SK-N-SH treated with all-trans-retinoic acid at 6 μM for 48 hours (cell line): ENCODE data around the gene TMCO2.

ENCODE experiments used
- ATAC-seq: fragments of 200-7000 bp; cut with Tn5 transposase; 3 replicates; pipeline ENCODE4 v1.9.1; 2020; ENCODE audit warnings: mild to moderate bottlenecking, moderate library complexity
- ARNTL ChIP-seq: fragments of 450-650 bp; formaldehyde crosslinking; IDR thresholded peaks from 2 replicates; pipeline ENCODE4 v1.5.0; 2020; ENCODE audit warnings: low read depth, mild to moderate bottlenecking, moderate library complexity, borderline replicate concordance
- BACH2 ChIP-seq: fragments of 250-450 bp; sonication (Bioruptor Pico); IDR thresholded peaks from 2 replicates; pipeline ENCODE4 v1.9.0; 2021; ENCODE audit warnings: mild to moderate bottlenecking, borderline replicate concordance
- CREB5 ChIP-seq: fragments of 250-450 bp; sonication (Bioruptor Pico); IDR thresholded peaks from 2 replicates; pipeline ENCODE4 v1.5.1; 2020; ENCODE audit warnings: low read depth, mild to moderate bottlenecking, moderate library complexity
- CSDC2 ChIP-seq: fragments of 250-450 bp; sonication (Bioruptor Pico); IDR thresholded peaks from 2 replicates; pipeline ENCODE4 v1.5.0; 2020; ENCODE audit warnings: mild to moderate bottlenecking, moderate library complexity
- ESRRG ChIP-seq: fragments of 250-450 bp; sonication (Bioruptor Pico); IDR thresholded peaks from 2 replicates; pipeline ENCODE4 v1.6.1; 2021; ENCODE audit warnings: mild to moderate bottlenecking
- GLIS3 ChIP-seq: fragments of 250-450 bp; sonication (Bioruptor Pico); IDR thresholded peaks from 2 replicates; pipeline ENCODE4 v1.5.0; 2020; ENCODE audit warnings: mild to moderate bottlenecking, moderate library complexity
- ISL1 ChIP-seq: fragments of 250-450 bp; sonication (Bioruptor Pico); IDR thresholded peaks from 2 replicates; pipeline ENCODE4 v2.1.2; 2022; ENCODE audit warnings: mild to moderate bottlenecking, moderate library complexity
- OSR1 ChIP-seq: fragments of 250-450 bp; sonication (Bioruptor Pico); IDR thresholded peaks from 2 replicates; pipeline ENCODE4 v1.8.0; 2022; ENCODE audit warnings: moderate library complexity, mild to moderate bottlenecking, inconsistent platforms
- PATZ1 ChIP-seq: fragments of 250-450 bp; sonication (Bioruptor Pico); IDR thresholded peaks from 2 replicates; pipeline ENCODE4 v1.8.0; 2020; ENCODE audit warnings: mild to moderate bottlenecking, moderate library complexity, borderline replicate concordance
- PPARA ChIP-seq: fragments of 250-450 bp; sonication (Bioruptor Pico); IDR thresholded peaks from 2 replicates; pipeline ENCODE4 v1.5.0; 2020; ENCODE audit warnings: mild to moderate bottlenecking, borderline replicate concordance
- SNAI2 ChIP-seq: fragments of 250-450 bp; sonication (Bioruptor Pico); IDR thresholded peaks from 2 replicates; pipeline ENCODE4 v1.5.0; 2020; ENCODE audit warnings: mild to moderate bottlenecking, moderate library complexity
- TCF4 ChIP-seq: fragments of 250-450 bp; sonication (Bioruptor Pico); IDR thresholded peaks from 2 replicates; pipeline ENCODE4 v1.8.0; 2021; ENCODE audit warnings: mild to moderate bottlenecking, moderate library complexity, borderline replicate concordance
- TOX ChIP-seq: fragments of 250-450 bp; sonication (Bioruptor Pico); IDR thresholded peaks from 2 replicates; pipeline ENCODE4 v1.8.0; 2021; ENCODE audit warnings: mild to moderate bottlenecking, moderate library complexity, borderline replicate concordance
- ZC3H10 ChIP-seq: fragments of 250-450 bp; sonication (Bioruptor Pico); IDR thresholded peaks from 2 replicates; pipeline ENCODE4 v1.5.1; 2021; ENCODE audit warnings: mild to moderate bottlenecking, moderate library complexity
- ZFP3 ChIP-seq: fragments of 250-450 bp; sonication (Bioruptor Pico); IDR thresholded peaks from 2 replicates; pipeline ENCODE4 v1.5.0; 2020; ENCODE audit warnings: mild to moderate bottlenecking, moderate library complexity
- ZNF565 ChIP-seq: fragments of 450-650 bp; formaldehyde crosslinking; conservative IDR thresholded peaks from 2 replicates; pipeline ENCODE4 v1.5.0; 2020; ENCODE audit warnings: low read depth, mild to moderate bottlenecking, moderate library complexity
- ZNF70 ChIP-seq: fragments of 450-650 bp; formaldehyde crosslinking; IDR thresholded peaks from 2 replicates; pipeline ENCODE4 v1.5.0; 2020; ENCODE audit warnings: mild to moderate bottlenecking, moderate library complexity
- ZNF8 ChIP-seq: fragments of 450-650 bp; formaldehyde crosslinking; IDR thresholded peaks from 2 replicates; pipeline ENCODE4 v1.5.0; 2020; ENCODE audit warnings: mild to moderate bottlenecking, moderate library complexity
- TF ChIP-seq, protein P1 (sequence below): fragments of 250-450 bp; sonication (Bioruptor Pico); IDR thresholded peaks from 2 replicates; pipeline ENCODE4 v1.8.0; 2021; ENCODE audit warnings: low read depth, mild to moderate bottlenecking, moderate library complexity, borderline replicate concordance
- TF ChIP-seq, protein P2 (sequence below): fragments of 250-450 bp; sonication (Bioruptor Pico); IDR thresholded peaks from 2 replicates; pipeline ENCODE4 v1.5.1; 2021; ENCODE audit warnings: mild to moderate bottlenecking, moderate library complexity

The TMCO2 gene

GRCh38 chr1:40272653-40273213, 25.0 kb downstream of the TMCO2 start:
- TF ChIP-seq, protein P1, sequence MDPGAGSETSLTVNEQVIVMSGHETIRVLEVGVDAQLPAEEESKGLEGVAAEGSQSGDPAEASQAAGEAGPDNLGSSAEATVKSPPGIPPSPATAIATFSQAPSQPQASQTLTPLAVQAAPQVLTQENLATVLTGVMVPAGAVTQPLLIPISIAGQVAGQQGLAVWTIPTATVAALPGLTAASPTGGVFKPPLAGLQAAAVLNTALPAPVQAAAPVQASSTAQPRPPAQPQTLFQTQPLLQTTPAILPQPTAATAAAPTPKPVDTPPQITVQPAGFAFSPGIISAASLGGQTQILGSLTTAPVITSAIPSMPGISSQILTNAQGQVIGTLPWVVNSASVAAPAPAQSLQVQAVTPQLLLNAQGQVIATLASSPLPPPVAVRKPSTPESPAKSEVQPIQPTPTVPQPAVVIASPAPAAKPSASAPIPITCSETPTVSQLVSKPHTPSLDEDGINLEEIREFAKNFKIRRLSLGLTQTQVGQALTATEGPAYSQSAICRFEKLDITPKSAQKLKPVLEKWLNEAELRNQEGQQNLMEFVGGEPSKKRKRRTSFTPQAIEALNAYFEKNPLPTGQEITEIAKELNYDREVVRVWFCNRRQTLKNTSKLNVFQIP (CRISPR knock-in tag) = no peak
- TF ChIP-seq ZC3H10 = no peak
- TF ChIP-seq PATZ1 (CRISPR knock-in tag) = no peak
- no peak for TF ChIP-seq SNAI2
- no peak for TF ChIP-seq TOX (CRISPR knock-in tag)
- no peak for TF ChIP-seq OSR1 (CRISPR knock-in tag)
- no peak for TF ChIP-seq ZNF8 (CRISPR knock-in tag)
- TF ChIP-seq, protein P2, sequence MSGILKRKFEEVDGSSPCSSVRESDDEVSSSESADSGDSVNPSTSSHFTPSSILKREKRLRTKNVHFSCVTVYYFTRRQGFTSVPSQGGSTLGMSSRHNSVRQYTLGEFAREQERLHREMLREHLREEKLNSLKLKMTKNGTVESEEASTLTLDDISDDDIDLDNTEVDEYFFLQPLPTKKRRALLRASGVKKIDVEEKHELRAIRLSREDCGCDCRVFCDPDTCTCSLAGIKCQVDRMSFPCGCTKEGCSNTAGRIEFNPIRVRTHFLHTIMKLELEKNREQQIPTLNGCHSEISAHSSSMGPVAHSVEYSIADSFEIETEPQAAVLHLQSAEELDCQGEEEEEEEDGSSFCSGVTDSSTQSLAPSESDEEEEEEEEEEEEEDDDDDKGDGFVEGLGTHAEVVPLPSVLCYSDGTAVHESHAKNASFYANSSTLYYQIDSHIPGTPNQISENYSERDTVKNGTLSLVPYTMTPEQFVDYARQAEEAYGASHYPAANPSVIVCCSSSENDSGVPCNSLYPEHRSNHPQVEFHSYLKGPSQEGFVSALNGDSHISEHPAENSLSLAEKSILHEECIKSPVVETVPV = no peak
- TF ChIP-seq ARNTL = no peak
- TF ChIP-seq ISL1 = no peak
- TF ChIP-seq BACH2 (CRISPR knock-in tag) = no peak
- TF ChIP-seq ESRRG (CRISPR knock-in tag) = no peak
- no peak for TF ChIP-seq ZNF70
- no peak for TF ChIP-seq ZNF565 (CRISPR knock-in tag)
- no peak for TF ChIP-seq TCF4 (CRISPR knock-in tag)
- no peak for TF ChIP-seq CREB5 (CRISPR knock-in tag)
- no peak for TF ChIP-seq GLIS3 (CRISPR knock-in tag)
- no peak for TF ChIP-seq PPARA (CRISPR knock-in tag)
- ATAC-seq = no peak

- ATAC-seq = no peak
- no peak for TF ChIP-seq OSR1 (CRISPR knock-in tag)
- TF ChIP-seq, protein P1 (CRISPR knock-in tag) = no peak
- TF ChIP-seq ARNTL = no peak
- no peak for TF ChIP-seq ESRRG (CRISPR knock-in tag)
- TF ChIP-seq SNAI2 = no peak
- no peak for TF ChIP-seq ZC3H10
- TF ChIP-seq PPARA (CRISPR knock-in tag) = no peak
- TF ChIP-seq ZNF70 = no peak
- no peak for TF ChIP-seq PATZ1 (CRISPR knock-in tag)
- TF ChIP-seq ZFP3 (CRISPR knock-in tag) = no peak
- TF ChIP-seq CSDC2 = no peak
- TF ChIP-seq ISL1 = no peak
- no peak for TF ChIP-seq GLIS3 (CRISPR knock-in tag)
- no peak for TF ChIP-seq TOX (CRISPR knock-in tag)
Measured at GRCh38 chr1:40273547-40274166, 25.9 kb downstream of the TMCO2 start.
